Transverse colon (tissue), 4 donors: ENCODE data around the gene BAIAP3. TPM values are rescaled to one million over a fixed set of nuclear protein-coding genes. Genes with fewer than 3 reads are reported as not detected.

ENCODE experiments used
- DNase-seq: peaks from one replicate; pipeline ENCODE4 v3.0.0-alpha.2; 2019
- H3K27ac ChIP-seq, 4 donors: fragments of 200-600 bp; sonication (generic); 2 replicates each; pipeline ENCODE4 v1.5.1; 2016 to 2018; ENCODE audit warnings: inconsistent platforms in 4 of 4
- H3K27me3 ChIP-seq: fragments of 200-600 bp; sonication (generic); 2 replicates; pipeline ENCODE4 v1.5.1; 2017; ENCODE audit warnings: inconsistent platforms
- H3K36me3 ChIP-seq, 4 donors: fragments of 200-600 bp; sonication (generic); 2 replicates each; pipeline ENCODE4 v1.5.1; 2017 to 2019; ENCODE audit warnings: inconsistent platforms in 4 of 4
- H3K4me1 ChIP-seq, 4 donors: fragments of 200-600 bp; sonication (generic); 2 replicates each; pipeline ENCODE4 v1.5.1; 2017 to 2020; ENCODE audit warnings: inconsistent platforms in 4 of 4
- H3K4me3 ChIP-seq, 4 donors: fragments of 200-600 bp; sonication (generic); 1 replicate in 1 of 4; 2 replicates in 3 of 4; pipeline versions ENCODE4 v1.5.1 to v1.6.1; 2017 to 2019; ENCODE audit warnings: inconsistent platforms in 4 of 4
- H3K9me3 ChIP-seq, 2 donors: fragments of 200-600 bp; sonication (generic); 2 replicates each; pipeline ENCODE4 v1.5.1; 2017 to 2019; ENCODE audit warnings: inconsistent platforms in 2 of 2
- CTCF ChIP-seq, 5 experiments: fragments of 200-600 bp in 3 of 5; fragments of 450-650 bp in 2 of 5; sonication (generic) in 3 of 5; IDR thresholded peaks; 1 replicate in 2 of 5; 2 replicates in 3 of 5; pipeline ENCODE4 v1.5.1; 2016 to 2017; ENCODE audit warnings: antibody characterized with exemption in 5 of 5, inconsistent platforms in 3 of 5, mild to moderate bottlenecking in 2 of 5, moderate library complexity in 1 of 5
- EP300 ChIP-seq: sonication (generic); formaldehyde crosslinking; IDR thresholded peaks from one replicate; pipeline ENCODE4 v1.6.1; 2017; ENCODE audit warnings: antibody characterized with exemption, low read depth
- POLR2A ChIP-seq: fragments of 450-650 bp; IDR thresholded peaks from one replicate; pipeline ENCODE4 v1.6.1; 2016; ENCODE audit warnings: antibody characterized with exemption, mild to moderate bottlenecking, moderate library complexity
- POLR2AphosphoS5 ChIP-seq, 3 donors: sonication (generic); formaldehyde crosslinking; IDR thresholded peaks; one replicate each; pipeline ENCODE4 v1.6.1; 2016; ENCODE audit warnings: antibody characterized with exemption in 3 of 3
- WGBS, 2 donors: methylation state at CpG; one replicate each; pipeline ENCODE4 v1.1.5; 2018; ENCODE audit warnings: low coverage in 1 of 2; 5-methylcytosine and 5-hydroxymethylcytosine counted together
- in situ Hi-C, 4 donors: fragments of 200-750 bp; cut with MboI; loops; one replicate each; pipeline versions ENCODE4 v1.15.0 to v1.15.1; 2017; ENCODE audit warnings: low sequenced_read_pairs in 3 of 4, low pct_ligation_motif_present in 1 of 4, low pct_unique_long_range_greater_than_20kb in 1 of 4
- intact Hi-C: fragments of 100-400 bp; cut with DNase I; formaldehyde crosslinking; loops from one replicate; pipeline ENCODE4 v1.15.1; 2023; ENCODE audit warnings: low total_unique reads
- total RNA-seq, 4 donors: library from RNA; depleted of rRNA; stranded (reverse); fragments of >200 nt; gene quantifications; one replicate each; pipeline ENCODE4 v1.1.0, GENCODE V29; 2016

The BAIAP3 gene
- total RNA-seq, 4 donors from 2014 or later: 7.3 to 190 (median 11.4) TPM

GRCh38 chr16:1349351-1349750, 15.9 kb downstream of the BAIAP3 start:
- intact Hi-C loops (no loop called here), in situ Hi-C loops (no loop called here)
- whole genome bisulfite sequencing, 2 donors: 82 to 92% methylated on average over 5 to 16 of the region's 16 CpGs

GRCh38 chr16:1349951-1350350, 16.5 kb downstream of the BAIAP3 start:
- H3K27me3 ChIP-seq: no peaks in the 10 kb centered on the region
- WGBS, 2 donors: 92% methylated on average over 17 of the region's 17 CpGs; no CpG with 5 or more reads in 1 of the 2 donors
- no peak overlapping the region for H3K4me3 ChIP-seq
- TF ChIP-seq EP300 (no peak), POLR2A (no peak), POLR2AphosphoS5 (IDR thresholded peaks at IDR 0.05) (no peak), CTCF (IDR thresholded peaks at IDR 0.05) (no peak)
- no peak overlapping the region for H3K27ac ChIP-seq
- H3K36me3 ChIP-seq: no peaks in the 10 kb centered on the region
- H3K9me3 ChIP-seq: no peaks in the 10 kb centered on the region
- in situ Hi-C loops: no loop called here
- peaks cover 12 to 29% (median 27%) of the 10 kb centered on the region in 4 donors for H3K4me1 ChIP-seq
- no peak for DNase-seq
- intact Hi-C loops: no loop called here

More at GRCh38 chr16:1349351-1349750, 15.9 kb downstream of the BAIAP3 start:
- H3K4me3 ChIP-seq: no peak overlapping the region
- H3K9me3 ChIP-seq: no peaks in the 10 kb centered on the region
- H3K27me3 ChIP-seq: no peaks in the 10 kb centered on the region
- no peaks in the 10 kb centered on the region for H3K36me3 ChIP-seq
- peaks cover 12 to 29% (median 27%) of the 10 kb centered on the region in 4 donors for H3K4me1 ChIP-seq
- DNase-seq: no peak
- H3K27ac ChIP-seq: no peak overlapping the region
- no peak for TF ChIP-seq POLR2AphosphoS5 (IDR thresholded peaks at IDR 0.05)
- TF ChIP-seq EP300: no peak

GRCh38 chr16:1350691-1351090, 17.2 kb downstream of the BAIAP3 start:
- H3K9me3 ChIP-seq: no peaks in the 10 kb centered on the region
- H3K27ac ChIP-seq: no peak overlapping the region
- TF ChIP-seq EP300: no peak
- no peak for TF ChIP-seq POLR2AphosphoS5 (IDR thresholded peaks at IDR 0.05)
- TF ChIP-seq POLR2A: no peak
- TF ChIP-seq CTCF (IDR thresholded peaks at IDR 0.05): no peak
- peak overlapping the region in 3 of 4 donors; percentile 85 to 100 (median 99) for H3K4me3 ChIP-seq
- no peak for DNase-seq
- 83% methylated on average over 19 of the region's 19 CpGs; no CpG with 5 or more reads in 1 of the 2 donors for WGBS, 2 donors
- intact Hi-C loops: no loop called here
- H3K36me3 ChIP-seq: no peaks in the 10 kb centered on the region
- in situ Hi-C loops: no loop called here
- peaks cover 12 to 29% (median 27%) of the 10 kb centered on the region in 4 donors for H3K4me1 ChIP-seq
- no peaks in the 10 kb centered on the region for H3K27me3 ChIP-seq

DNA sequence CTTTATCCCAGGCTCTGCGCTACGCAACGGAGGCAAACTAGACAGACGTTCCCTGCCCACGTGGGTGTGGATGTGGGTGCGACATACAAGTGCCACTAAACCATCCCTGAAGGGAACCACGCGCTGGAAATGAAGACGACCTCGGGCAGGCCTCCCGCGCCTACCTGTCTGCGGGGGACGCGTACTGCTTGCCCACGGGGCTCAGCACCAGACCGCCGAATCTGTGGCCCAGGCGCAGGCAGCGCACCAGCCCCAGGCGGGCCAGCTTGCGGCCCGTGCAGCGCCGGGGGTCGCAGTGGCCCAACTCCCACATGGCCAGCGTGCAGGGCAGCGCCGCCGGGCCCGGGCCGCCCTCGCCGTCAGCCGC, 17.8 kb downstream of the BAIAP3 start:
- Histone ChIP-seq H3K27ac (peak overlapping the region; percentile 80 to 89 (median 84)), H3K36me3 (no peaks in the 10 kb centered on the region), H3K9me3 (no peaks in the 10 kb centered on the region), H3K27me3 (no peaks in the 10 kb centered on the region), H3K4me1 (peaks cover 12 to 29% (median 27%) of the 10 kb centered on the region in 4 donors), H3K4me3 (peak overlapping the region; percentile 85 to 100 (median 98))
- intact Hi-C loops (no loop called here), in situ Hi-C loops (no loop called here)
- WGBS, 2 donors: 1% methylated on average over 21 of the region's 35 CpGs; no CpG with 5 or more reads in 1 of the 2 donors
- TF ChIP-seq POLR2AphosphoS5 (IDR thresholded peaks at IDR 0.05) (no peak), EP300 (no peak), CTCF (IDR thresholded peaks at IDR 0.05) (no peak), POLR2A (no peak)
- DNase-seq: no peak
